ENCODE results near the gene KCNT2. TPM values are rescaled to one million over a fixed set of nuclear protein-coding genes. Genes with fewer than 3 reads are reported as not detected.

The KCNT2 gene
- total and polyA plus RNA-seq, 2 of the 8 experiments (the other 6 are each of a cell fraction or from before 2014, with no cell fraction given), result 2.3 to 10.2 TPM

DNA sequence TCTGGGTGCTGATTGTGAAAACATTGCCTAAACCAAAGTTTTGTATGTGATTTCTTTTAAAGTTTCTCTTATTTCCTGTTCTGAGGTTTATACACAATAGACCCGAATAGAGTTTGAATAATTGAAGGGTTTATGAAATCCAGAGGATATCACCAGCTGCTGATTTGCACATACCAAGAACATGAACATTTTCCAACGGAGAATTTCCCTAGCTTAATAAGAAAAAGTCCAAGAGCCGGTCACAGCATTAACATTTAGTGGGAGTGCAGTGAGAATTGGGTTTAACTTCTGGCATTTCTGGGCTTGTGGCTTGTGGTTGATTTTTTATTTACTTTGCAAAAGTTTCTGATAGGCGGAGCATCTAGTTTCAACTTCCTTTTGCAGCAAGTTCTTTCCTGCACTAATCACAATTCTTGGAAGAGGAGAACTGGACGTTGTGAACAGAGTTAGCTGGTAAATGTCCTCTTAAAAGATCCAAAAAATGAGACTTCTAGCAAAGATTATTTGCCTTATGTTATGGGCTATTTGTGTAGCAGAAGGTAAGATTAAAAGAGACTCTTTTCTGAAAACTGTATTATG, 43.5 kb upstream of the KCNT2 start, which contains the start of gene CFH:
TSS of gene CFH (plus strand) at position 407 of the 579 bp plus-strand sequence. CDS start at position 482, 75 bp downstream.
- Histone ChIP-seq H2AK5ac (ENCODE audit: low read depth, low read length) (no peak within 1 kb of the TSS), H4K91ac (replicated peaks; ENCODE audit: insufficient read length, low read length) (no peak within 1 kb of the TSS), H3K79me2 (ENCODE audit: control insufficient read depth in 1 of 2, insufficient read depth in 2 of 2, low read length in 2 of 2) (no peaks in the 10 kb centered on the region), H3K79me1 (ENCODE audit: low read depth, low read length) (no peaks in the 10 kb centered on the region), H3K14ac (ENCODE audit: insufficient read length) (no peak within 1 kb of the TSS), H3K27me3 (replicated peaks in 1 of 4; ENCODE audit: control insufficient read depth in 3 of 4, extremely low read depth in 1 of 4, insufficient read depth in 3 of 4, low read length in 3 of 4) (no peaks in the 10 kb centered on the region), H2BK20ac (ENCODE audit: low read length) (no peak within 1 kb of the TSS), H3K18ac (ENCODE audit: extremely low read depth, low read length) (no peak within 1 kb of the TSS), H3K4me2 (ENCODE audit: insufficient read depth in 1 of 2, low read depth in 2 of 2, low read length in 2 of 2) (no peak within 1 kb of the TSS), H4K8ac (ENCODE audit: extremely low read depth, insufficient read depth, low read length) (no peak within 1 kb of the TSS), H3K9ac (replicated peaks in 1 of 4; ENCODE audit: extremely low read depth in 1 of 4, low read depth in 3 of 4, low read length in 3 of 4) (no peak within 1 kb of the TSS), H2BK15ac (ENCODE audit: low read length) (no peak within 1 kb of the TSS), H3K4me1 (replicated peaks in 1 of 4; ENCODE audit: control insufficient read depth in 3 of 4, insufficient read depth in 4 of 4, low read length in 3 of 4) (no peaks in the 10 kb centered on the region), H3K27ac (ENCODE audit: low read depth, low read length) (no peak within 1 kb of the TSS), H3K36me3 (ENCODE audit: control insufficient read depth in 2 of 4, insufficient read depth in 4 of 4, low read length in 3 of 4) (no peaks in the 10 kb centered on the region), H3K56ac (replicated peaks; ENCODE audit: insufficient read length, low read depth, low read length) (no peak within 1 kb of the TSS), H2BK12ac (ENCODE audit: low read depth, low read length) (no peak within 1 kb of the TSS), H3K23me2 (ENCODE audit: low read depth, low read length) (no peaks in the 10 kb centered on the region), H2BK5ac (ENCODE audit: low read depth, low read length) (no peak within 1 kb of the TSS), H3K4me3 (ENCODE audit: extremely low read depth in 1 of 4, insufficient read depth in 2 of 4, low read depth in 3 of 4, low read length in 4 of 4) (no peak within 1 kb of the TSS), H3K23ac (ENCODE audit: insufficient read length) (no peak within 1 kb of the TSS), H4K5ac (ENCODE audit: insufficient read length, low read depth, low read length) (no peak within 1 kb of the TSS), H3K4ac (replicated peaks; ENCODE audit: insufficient read length, low read depth, low read length) (no peak within 1 kb of the TSS), H3K9me3 (ENCODE audit: insufficient read depth in 2 of 2, low read depth in 1 of 2, low read length in 1 of 2) (no peaks in the 10 kb centered on the region), H4K20me1 (replicated peaks in 1 of 2; ENCODE audit: control insufficient read depth in 1 of 2, insufficient read depth in 2 of 2, low read length in 2 of 2) (no peaks in the 10 kb centered on the region), H2BK120ac (replicated peaks; ENCODE audit: low read depth, low read length) (no peak within 1 kb of the TSS), H2AFZ (ENCODE audit: low read length) (no peak within 1 kb of the TSS)
- FAIRE-seq (no peak), DNase-seq (ENCODE audit: low read depth in 1 of 2, low spot score in 2 of 2) (no peak)
- POLR2A ChIA-PET (ENCODE audit: partially characterized antibody), result interaction anchor here (1.7 kb wide), 1 partner anchor 43 kb away, joined by 3 read pairs; the partner anchor contains the start of gene KCNT2
- CTCF ChIA-PET (ENCODE audit: partially characterized antibody), result no interaction called here
- WGBS, 2 experiments (ENCODE audit: extremely low coverage in 1 of 2, insufficient coverage in 1 of 2, insufficient read length in 1 of 2, insufficient replicate concordance in 2 of 2, low coverage in 1 of 2, low lambda C conversion rate in 2 of 2, missing lambda C conversion rate in 1 of 2), result 79% methylated on average over 5 of the region's 5 CpGs; no CpG with 5 or more reads in 1 of the 2 experiments
- no peak for TF ChIP-seq SP4 (IDR thresholded peaks at IDR 0.05; ENCODE audit: low read length)
- no peak for TF ChIP-seq ZNF274 (IDR thresholded peaks at IDR 0.05; ENCODE audit: borderline replicate concordance, extremely low read depth, low read length)
- TF ChIP-seq SIRT6 (IDR thresholded peaks at IDR 0.05; ENCODE audit: low read length), result no peak
- TF ChIP-seq TEAD4 (IDR thresholded peaks at IDR 0.05; ENCODE audit: low read depth, low read length), result no peak
- TF ChIP-seq EZH2 (IDR thresholded peaks at IDR 0.05; ENCODE audit: low read depth, low read length, severe bottlenecking), result no peak
- TF ChIP-seq BRCA1 (IDR thresholded peaks at IDR 0.05; ENCODE audit: low read depth, low read length), result no peak
- no peak for TF ChIP-seq EP300 (IDR thresholded peaks at IDR 0.05; ENCODE audit: borderline replicate concordance in 1 of 2, low read depth in 2 of 2, low read length in 2 of 2)
- TF ChIP-seq TAF7 (optimal IDR thresholded peaks at IDR 0.05; ENCODE audit: borderline replicate concordance, low read depth, low read length), result no peak
- TF ChIP-seq RFX5 (IDR thresholded peaks at IDR 0.05; ENCODE audit: borderline replicate concordance, low read depth, low read length), result no peak
- TF ChIP-seq, protein P1, sequence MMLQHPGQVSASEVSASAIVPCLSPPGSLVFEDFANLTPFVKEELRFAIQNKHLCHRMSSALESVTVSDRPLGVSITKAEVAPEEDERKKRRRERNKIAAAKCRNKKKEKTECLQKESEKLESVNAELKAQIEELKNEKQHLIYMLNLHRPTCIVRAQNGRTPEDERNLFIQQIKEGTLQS (IDR thresholded peaks at IDR 0.05; ENCODE audit: insufficient read depth, low read depth, low read length), result no peak
- TF ChIP-seq NANOG (IDR thresholded peaks at IDR 0.05; ENCODE audit: insufficient read depth, low read depth, low read length, poor library complexity, severe bottlenecking), result no peak
- no peak for TF ChIP-seq PHF8 (conservative IDR thresholded peaks at IDR 0.05; ENCODE audit: low read depth, low read length)
- TF ChIP-seq CBX8 (IDR thresholded peaks at IDR 0.05; ENCODE audit: borderline replicate concordance, low read depth, low read length), result no peak

Measured in H1 (cell line).